Uterus (tissue), 4 donors: Measurements from ENCODE around the gene MID1IP1. TPM values are rescaled to one million over a fixed set of nuclear protein-coding genes. Genes with fewer than 3 reads are reported as not detected.

Experiments used
- DNase-seq, 2 donors: peaks; one replicate each; pipeline ENCODE4 v3.0.0-alpha.2; 2019 to 2020
- H3K27ac ChIP-seq, 2 donors: fragments of 200-600 bp; sonication (generic); 1 replicate in 1 of 2; 2 replicates in 1 of 2; pipeline ENCODE4 v1.5.1; 2016 to 2018
- H3K27me3 ChIP-seq, 2 donors: fragments of 200-600 bp; sonication (generic); one replicate each; pipeline ENCODE4 v1.5.1; 2018 to 2019; ENCODE audit warnings: control low read depth in 1 of 2
- H3K36me3 ChIP-seq, 2 donors: fragments of 200-600 bp; sonication (generic); one replicate each; pipeline ENCODE4 v1.5.1; 2019; ENCODE audit warnings: control low read depth in 1 of 2
- H3K4me1 ChIP-seq, 2 donors: fragments of 200-600 bp; sonication (generic); one replicate each; pipeline ENCODE4 v1.5.1; 2018 to 2019; ENCODE audit warnings: control low read depth in 1 of 2
- H3K4me3 ChIP-seq, 2 donors: fragments of 200-600 bp; sonication (generic); 1 replicate in 1 of 2; 2 replicates in 1 of 2; pipeline ENCODE4 v1.5.1; 2018 to 2019; ENCODE audit warnings: mild to moderate bottlenecking in 1 of 2
- H3K9me3 ChIP-seq, 2 donors: fragments of 200-600 bp; sonication (generic); one replicate each; pipeline ENCODE4 v1.5.1; 2019; ENCODE audit warnings: control low read depth in 1 of 2
- POLR2A ChIP-seq, 2 donors: fragments of 450-650 bp; IDR thresholded peaks; one replicate each; pipeline ENCODE4 v1.6.1; 2016; ENCODE audit warnings: antibody characterized with exemption in 2 of 2, mild to moderate bottlenecking in 1 of 2, moderate library complexity in 1 of 2
- intact Hi-C: fragments of 100-400 bp; cut with DNase I; formaldehyde crosslinking; loops from one replicate; pipeline ENCODE4 v1.15.1; 2023; ENCODE audit warnings: low total_unique reads
- total RNA-seq, 4 donors: library from RNA; depleted of rRNA in 3 of 4; stranded (reverse); fragments of >200 nt in 3 of 4; gene quantifications; one replicate each; pipeline versions ENCODE4 v1.1.0 to v1.2.4, GENCODE V29; 2014 to 2023
- TF ChIP-seq, protein P1 (sequence below), 4 experiments: fragments of 200-600 bp in 2 of 4; fragments of 450-650 bp in 2 of 4; sonication (generic) in 2 of 4; IDR thresholded peaks; one replicate each; pipeline ENCODE4 v1.5.1; 2016 to 2019; ENCODE audit warnings: antibody characterized with exemption in 4 of 4, mild to moderate bottlenecking in 2 of 4, moderate library complexity in 1 of 4
- donor health status: DM: yes; HTN: yes; CAD: no.

MID1IP1 gene, protein sequence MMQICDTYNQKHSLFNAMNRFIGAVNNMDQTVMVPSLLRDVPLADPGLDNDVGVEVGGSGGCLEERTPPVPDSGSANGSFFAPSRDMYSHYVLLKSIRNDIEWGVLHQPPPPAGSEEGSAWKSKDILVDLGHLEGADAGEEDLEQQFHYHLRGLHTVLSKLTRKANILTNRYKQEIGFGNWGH
- total RNA-seq = 10 to 100 TPM; 13.1 to 39.4 (median 27.9) TPM

GRCh38 chrX:38800981-38801845, at the start of gene MID1IP1:
Gene MID1IP1 (plus strand): TSS chrX:38801459. CDS start chrX:38804947, 3,488 bp downstream.
- Histone ChIP-seq H3K27ac (peak within 1 kb of the TSS; percentile 87), H3K36me3 (no peaks in the 10 kb centered on the region), H3K9me3 (no peaks in the 10 kb centered on the region), H3K27me3 (no peaks in the 10 kb centered on the region), H3K4me1 (peaks cover 0 to 4% of the 10 kb centered on the region in 2 donors), H3K4me3 (peak within 1 kb of the TSS; percentile 27 to 39)
- intact Hi-C loops = no loop called here
- peak; percentile 89 to 93 for DNase-seq
- TF ChIP-seq, protein P1, sequence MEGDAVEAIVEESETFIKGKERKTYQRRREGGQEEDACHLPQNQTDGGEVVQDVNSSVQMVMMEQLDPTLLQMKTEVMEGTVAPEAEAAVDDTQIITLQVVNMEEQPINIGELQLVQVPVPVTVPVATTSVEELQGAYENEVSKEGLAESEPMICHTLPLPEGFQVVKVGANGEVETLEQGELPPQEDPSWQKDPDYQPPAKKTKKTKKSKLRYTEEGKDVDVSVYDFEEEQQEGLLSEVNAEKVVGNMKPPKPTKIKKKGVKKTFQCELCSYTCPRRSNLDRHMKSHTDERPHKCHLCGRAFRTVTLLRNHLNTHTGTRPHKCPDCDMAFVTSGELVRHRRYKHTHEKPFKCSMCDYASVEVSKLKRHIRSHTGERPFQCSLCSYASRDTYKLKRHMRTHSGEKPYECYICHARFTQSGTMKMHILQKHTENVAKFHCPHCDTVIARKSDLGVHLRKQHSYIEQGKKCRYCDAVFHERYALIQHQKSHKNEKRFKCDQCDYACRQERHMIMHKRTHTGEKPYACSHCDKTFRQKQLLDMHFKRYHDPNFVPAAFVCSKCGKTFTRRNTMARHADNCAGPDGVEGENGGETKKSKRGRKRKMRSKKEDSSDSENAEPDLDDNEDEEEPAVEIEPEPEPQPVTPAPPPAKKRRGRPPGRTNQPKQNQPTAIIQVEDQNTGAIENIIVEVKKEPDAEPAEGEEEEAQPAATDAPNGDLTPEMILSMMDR (IDR thresholded peaks at IDR 0.05) = no peak
- TF ChIP-seq POLR2A (IDR thresholded peaks at IDR 0.05) = peak; percentile 13 to 50

DNA sequence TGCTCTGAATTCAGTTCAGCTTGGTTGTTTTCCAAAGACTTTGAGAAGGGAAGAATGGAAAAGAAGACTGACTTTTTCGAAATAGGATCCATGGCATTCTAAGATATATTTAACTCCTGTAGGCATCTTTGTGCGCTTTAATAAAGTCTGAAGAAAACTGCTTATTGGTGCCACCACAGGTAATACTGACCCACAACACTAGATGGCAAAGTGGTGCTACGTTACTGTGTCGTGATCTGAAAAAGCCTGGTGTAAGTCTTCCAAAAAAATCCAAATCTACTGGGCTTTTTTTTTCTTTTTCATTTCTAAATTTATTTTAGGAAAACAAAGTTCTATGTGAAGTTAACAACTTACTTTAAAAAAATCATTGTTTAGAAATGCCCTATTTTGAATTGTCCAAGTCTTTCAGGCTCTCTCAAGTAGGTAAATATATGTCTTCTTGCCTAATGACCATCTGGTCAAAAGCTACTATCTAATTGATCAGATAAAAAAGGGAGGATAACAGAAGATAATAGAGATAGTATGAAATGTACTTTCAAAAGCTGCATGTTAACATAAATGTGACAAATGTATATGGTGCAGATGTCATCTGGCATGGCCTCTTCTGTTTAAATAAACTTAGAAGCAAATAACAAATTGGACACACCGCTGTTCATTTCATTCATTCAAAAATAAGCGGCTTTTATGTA, 47.0 kb upstream of the MID1IP1 start:
- Histone ChIP-seq H3K27ac (no peak overlapping the region), H3K27me3 (no peaks in the 10 kb centered on the region), H3K4me1 (no peaks in the 10 kb centered on the region), H3K36me3 (no peaks in the 10 kb centered on the region), H3K4me3 (no peak overlapping the region), H3K9me3 (no peaks in the 10 kb centered on the region)
- DNase-seq = peak; percentile 22 to 30
- intact Hi-C loops = no loop called here
- no peak for TF ChIP-seq POLR2A (IDR thresholded peaks at IDR 0.05)
- TF ChIP-seq, protein P1 (IDR thresholded peaks at IDR 0.05) = peak; percentile 49 to 65 (median 56)

DNA sequence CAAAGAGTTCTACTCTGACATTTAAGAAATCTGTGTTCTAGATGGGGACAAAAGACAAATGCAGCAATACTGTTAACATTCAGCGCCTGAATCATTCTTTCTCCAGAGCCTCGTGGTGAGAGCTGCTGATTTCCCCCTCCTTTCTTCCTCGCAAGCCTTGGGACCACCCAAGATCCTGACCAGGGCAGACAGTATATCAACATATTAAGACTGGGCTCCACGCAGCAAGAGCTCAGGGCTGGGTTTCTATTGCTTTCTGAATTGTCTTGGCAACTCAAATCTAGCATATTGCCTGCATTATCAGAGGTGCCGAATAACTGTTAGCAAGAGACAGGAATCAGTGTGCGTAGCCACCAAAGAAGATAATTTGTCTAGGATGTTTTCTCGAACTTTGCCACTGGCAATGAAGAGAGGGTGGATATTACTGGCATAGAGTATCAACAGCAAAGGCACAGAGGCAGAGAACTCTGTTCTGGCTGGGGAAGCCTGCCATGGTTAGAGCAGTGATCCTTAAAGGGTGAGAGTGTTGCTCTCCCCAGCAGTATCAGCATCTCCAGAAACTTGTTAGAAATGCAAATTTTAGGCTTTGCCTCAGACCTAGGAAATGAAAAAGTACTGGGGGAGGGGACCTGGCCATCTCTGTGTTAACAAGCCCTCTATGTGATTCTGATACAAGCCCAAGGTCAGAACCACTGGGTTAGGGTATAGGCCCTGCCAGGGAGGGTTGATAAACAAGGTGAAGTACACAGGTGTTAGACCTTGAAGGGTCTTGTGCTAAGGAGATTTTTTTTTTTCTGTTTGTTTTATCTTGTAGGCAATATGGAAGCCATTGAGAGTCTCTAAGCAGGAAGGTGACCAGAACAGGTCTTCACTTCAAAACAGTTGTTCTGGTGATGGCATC, 46.2 kb upstream of the MID1IP1 start:
- no peaks in the 10 kb centered on the region for H3K4me1 ChIP-seq
- no peak overlapping the region for H3K27ac ChIP-seq
- H3K27me3 ChIP-seq = no peaks in the 10 kb centered on the region
- H3K9me3 ChIP-seq = no peaks in the 10 kb centered on the region
- no peaks in the 10 kb centered on the region for H3K36me3 ChIP-seq
- no peak for DNase-seq
- no peak overlapping the region for H3K4me3 ChIP-seq
- intact Hi-C loops = no loop called here
- TF ChIP-seq, protein P1 (IDR thresholded peaks at IDR 0.05) = no peak
- no peak for TF ChIP-seq POLR2A (IDR thresholded peaks at IDR 0.05)

DNA sequence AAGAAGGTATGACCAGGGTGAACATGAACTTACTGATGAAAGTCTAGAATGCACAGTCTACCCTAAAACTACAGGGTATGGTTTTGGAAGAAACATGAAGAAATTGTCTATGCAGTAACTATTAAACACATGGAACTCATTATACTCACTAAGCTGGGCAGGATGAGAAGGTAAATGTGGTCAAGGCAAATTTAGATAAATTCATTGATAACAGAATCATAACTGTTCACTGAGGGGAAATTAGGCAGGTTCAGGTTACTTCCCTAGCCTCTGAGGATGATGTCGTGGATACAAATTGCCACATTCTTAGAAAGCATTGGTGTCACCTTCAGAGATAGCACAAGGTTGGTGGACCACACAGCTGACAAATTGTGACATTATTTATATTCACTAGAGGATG, 40.4 kb upstream of the MID1IP1 start:
- TF ChIP-seq, protein P1 (IDR thresholded peaks at IDR 0.05) = no peak
- no peak for TF ChIP-seq POLR2A (IDR thresholded peaks at IDR 0.05)
- Histone ChIP-seq H3K9me3 (no peaks in the 10 kb centered on the region), H3K4me3 (no peak overlapping the region), H3K36me3 (no peaks in the 10 kb centered on the region), H3K4me1 (no peaks in the 10 kb centered on the region), H3K27me3 (peaks cover 0 to 6% of the 10 kb centered on the region in 2 donors), H3K27ac (no peak overlapping the region)
- DNase-seq = no peak
- intact Hi-C loops = no loop called here
